NCI-H2029 (cell line): Measurements from ENCODE around the gene PKM.
A peak's percentile ranks its signal among the peaks of the same experiment; 100 is the strongest.

ENCODE experiments used
- DNase-seq: peaks from one replicate; lab custom pipeline; 2025; lab: John Stamatoyannopoulos, UW

Gene PKM

DNA sequence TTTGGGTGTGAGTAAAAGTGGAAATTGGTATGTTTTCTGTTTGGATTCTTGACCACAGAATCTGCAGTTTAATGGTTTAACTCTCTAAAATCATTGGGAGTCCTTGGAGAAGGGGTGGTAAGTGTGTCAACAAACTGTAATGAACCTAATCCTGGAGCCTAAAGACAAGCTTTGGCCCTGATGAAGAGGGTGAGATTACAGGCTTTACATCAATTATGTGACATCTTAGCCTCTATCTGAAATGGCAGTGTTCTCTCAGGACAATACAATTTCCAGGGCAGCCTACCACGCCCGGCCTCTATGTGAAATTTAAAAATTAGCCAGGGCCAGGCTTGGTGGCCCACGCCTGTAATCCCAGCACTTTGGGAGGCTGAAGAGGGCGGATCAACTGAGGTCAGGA lies 4.3 kb upstream of the PKM start:
- DNase-seq, result no peak

- DNase-seq, result no peak
These were observed 2.8 kb upstream of the PKM start for GRCh38 chr15:72233769-72234168.

DNA sequence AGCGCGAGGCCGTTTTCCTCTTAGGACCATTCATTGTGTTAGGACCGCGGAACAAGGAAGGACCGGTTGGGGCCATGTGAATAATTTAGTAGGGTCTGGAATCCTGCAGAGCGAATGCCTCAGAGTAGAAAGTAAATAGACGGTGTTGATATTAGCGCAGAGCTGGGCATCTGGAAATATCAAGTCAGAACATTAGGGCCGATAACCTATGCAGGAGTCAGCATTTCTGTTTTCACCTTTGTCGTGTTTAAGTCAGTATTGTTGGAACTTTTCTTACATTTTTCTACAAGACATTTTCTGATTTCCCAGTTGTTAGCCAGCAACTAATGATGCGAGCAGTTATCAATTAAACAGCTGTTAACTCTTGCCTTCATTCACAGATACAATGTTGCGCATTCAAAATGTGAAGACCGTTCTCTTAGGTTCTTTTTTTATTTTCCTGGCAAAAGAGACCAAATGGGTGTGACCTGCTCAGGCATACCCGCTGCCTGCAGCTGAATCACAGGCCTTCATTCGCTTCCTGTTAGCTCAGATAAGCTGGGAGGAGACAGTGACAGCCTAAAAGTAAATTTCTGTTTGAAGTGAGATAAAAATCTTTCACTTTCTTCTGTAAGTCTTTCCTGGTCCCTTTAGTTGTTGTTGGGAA lies 966 bp upstream of the PKM start:
- DNase-seq, result peak; percentile 30

DNA sequence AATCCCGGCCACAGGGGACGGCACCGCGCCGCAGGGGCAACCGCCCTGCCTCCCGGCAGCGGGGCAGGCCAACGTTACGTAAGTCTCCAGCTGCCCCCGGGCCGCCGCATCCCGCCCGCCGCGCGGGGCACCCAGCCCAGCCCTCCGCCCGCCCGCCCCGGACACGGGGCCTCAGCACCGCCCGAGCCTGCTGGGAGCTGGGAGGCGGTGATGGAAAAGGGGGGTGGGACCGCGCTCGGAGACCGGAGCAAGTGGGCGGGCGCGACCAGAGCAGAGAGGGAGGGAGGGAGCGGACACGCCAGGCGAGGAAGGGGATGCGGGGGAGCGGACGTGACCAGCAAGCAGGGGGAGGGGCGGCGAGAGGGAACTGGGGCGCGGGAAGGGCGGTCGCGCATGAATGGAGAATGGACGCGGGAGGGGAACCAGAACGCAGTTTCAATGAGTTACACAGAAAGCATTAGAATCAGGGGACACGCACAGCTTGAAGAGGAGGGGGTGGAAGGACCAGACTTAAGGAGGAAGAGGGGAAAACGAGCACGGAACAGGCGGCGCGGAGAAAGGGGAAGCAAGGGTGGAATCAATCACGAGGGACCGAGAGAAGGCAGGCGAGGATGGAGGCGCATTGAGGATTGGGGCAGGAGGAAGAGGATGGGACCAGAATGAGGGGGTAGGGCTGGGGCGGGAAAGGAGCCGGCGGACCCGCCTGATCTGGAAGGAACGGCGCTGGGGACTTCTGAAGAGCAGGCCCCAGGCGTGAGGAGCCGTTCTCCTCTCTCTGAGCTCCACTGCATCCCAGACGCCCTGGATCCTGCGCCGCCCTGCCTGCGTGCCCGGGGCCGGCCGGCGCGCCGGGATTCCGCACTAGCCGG lies 559 bp downstream of the PKM start:
- peak; percentile 36 for DNase-seq

GRCh38 chr15:72229947-72230196 lies 1.1 kb downstream of the PKM start:
- DNase-seq, result no peak

DNA sequence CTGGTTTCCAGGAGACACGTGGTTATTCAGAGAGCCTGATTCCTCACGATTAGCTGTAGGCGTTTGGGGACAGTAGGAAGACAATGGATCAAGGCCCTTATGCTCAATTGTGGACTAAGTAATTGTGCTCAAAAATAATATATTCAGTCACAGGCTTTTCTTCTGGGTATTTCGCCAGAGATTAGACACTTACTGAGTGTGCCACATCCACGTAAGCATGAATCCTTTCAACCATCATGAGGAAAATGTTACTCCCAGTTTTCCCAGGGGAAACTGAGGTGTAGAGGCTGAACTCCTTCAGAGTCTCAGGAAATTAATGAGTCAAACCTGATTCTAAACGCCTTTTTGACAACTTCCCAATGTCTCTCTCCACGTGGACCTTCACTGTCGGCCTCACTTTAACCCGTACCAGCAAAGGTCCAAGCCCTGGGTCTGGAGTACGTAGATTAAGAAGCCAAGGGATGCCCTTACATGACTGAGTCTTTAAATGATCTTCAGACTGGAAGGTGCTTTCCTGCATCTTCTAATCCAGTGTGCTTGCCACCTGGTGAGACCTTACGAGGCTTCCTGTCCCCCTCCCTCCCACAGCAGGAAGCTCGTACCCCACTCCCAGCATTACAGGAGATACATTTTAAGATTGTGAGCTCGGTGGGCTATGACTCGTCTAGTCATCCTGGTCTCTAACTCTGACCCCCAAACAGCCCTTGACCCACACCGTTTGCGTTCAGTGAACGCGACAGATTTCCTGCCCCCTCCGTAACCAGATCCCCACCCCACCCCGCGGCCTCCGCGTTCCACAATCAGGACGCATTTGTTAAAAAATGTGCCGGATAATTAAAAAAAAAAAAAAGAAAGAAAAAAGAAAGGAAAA lies 1.7 kb downstream of the PKM start:
- DNase-seq, result no peak

DNA sequence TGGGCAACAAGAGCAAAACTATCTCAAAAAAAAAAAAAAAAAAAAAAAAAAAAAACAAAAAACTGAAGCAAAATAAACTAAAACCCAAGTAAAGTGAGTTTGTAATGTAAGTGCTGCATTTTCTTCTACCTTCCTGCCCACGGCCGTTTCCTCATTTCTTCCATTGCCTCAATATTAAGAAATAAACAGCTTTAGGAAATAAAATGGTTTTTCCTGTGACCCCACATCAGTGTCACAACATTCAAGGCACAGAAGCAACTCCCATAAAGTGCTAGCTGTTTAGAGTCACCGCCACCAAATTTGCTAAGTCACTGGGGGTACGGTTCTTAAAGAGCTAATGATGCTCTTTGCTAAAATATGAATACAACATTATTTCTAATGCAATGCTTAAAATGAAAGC lies 3.3 kb downstream of the PKM start:
- no peak for DNase-seq

GRCh38 chr15:72227192-72227586 lies 3.8 kb downstream of the PKM start:
- no peak for DNase-seq

DNA sequence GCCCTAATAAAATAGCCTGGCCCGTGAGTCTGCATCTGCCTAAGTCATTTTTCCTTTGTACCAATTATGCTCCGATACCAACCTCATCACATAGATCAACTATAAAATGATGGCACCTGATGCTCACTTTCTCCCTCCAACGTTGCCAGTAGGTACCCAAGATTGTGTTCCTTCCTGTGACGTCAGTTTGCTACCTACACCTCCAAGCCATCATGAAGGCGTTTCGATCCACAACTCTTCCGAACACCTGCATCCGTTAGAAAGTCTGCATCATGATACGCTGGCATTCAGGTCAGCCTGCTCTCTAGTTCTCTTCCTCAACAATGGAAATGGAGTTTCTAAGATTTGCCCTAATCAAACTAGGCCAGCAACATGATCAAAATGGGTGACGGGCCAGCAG lies 7.7 kb downstream of the PKM start:
- no peak for DNase-seq

DNA sequence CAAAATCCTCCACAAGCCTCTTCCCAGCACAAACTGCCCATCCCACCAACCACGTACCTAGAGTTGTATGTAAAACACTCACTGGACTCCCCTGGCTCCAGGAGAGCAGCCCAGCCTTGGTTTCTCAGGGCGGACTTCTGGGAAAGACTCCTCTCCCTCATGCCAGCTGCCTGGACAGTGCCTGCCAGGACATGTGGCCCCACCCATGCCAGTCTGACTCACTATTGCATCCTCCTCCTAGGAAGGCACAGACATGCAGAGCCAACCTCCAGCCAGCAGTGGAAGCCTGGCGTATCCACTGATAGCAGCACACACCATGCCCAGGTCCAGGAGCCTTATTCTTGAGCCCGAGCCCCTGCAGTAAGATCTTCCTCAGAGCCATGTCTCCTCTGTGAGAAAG lies 8.6 kb downstream of the PKM start:
- no peak for DNase-seq

- DNase-seq, result no peak
These were observed 10.3 kb downstream of the PKM start for GRCh38 chr15:72220687-72221086.

- no peak for DNase-seq
These were observed 13.8 kb downstream of the PKM start for GRCh38 chr15:72217216-72217615.

DNA sequence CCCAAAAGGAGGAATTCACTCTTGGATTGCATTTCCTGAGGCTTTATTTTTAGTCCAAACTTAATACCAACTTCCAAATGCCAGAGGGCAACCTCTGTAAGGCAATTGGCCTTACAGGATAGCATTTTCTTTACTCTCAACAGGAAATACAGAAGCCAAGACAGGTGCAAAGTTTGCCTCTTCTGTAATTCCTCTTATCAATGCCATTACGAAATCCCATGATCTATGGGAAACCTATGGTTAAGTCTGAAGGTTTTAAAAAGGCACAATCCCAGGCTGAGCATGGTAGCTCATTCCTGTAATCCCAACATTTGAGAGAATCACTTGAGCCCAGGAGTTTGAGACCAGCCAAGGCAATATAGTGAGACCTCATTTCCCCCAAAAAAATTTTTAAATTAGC lies 14.9 kb downstream of the PKM start:
- DNase-seq, result no peak

- no peak for DNase-seq
These were observed 23.4 kb downstream of the PKM start for GRCh38 chr15:72207558-72208085.

GRCh38 chr15:72206677-72207000 lies 24.4 kb downstream of the PKM start:
- DNase-seq, result no peak

DNA sequence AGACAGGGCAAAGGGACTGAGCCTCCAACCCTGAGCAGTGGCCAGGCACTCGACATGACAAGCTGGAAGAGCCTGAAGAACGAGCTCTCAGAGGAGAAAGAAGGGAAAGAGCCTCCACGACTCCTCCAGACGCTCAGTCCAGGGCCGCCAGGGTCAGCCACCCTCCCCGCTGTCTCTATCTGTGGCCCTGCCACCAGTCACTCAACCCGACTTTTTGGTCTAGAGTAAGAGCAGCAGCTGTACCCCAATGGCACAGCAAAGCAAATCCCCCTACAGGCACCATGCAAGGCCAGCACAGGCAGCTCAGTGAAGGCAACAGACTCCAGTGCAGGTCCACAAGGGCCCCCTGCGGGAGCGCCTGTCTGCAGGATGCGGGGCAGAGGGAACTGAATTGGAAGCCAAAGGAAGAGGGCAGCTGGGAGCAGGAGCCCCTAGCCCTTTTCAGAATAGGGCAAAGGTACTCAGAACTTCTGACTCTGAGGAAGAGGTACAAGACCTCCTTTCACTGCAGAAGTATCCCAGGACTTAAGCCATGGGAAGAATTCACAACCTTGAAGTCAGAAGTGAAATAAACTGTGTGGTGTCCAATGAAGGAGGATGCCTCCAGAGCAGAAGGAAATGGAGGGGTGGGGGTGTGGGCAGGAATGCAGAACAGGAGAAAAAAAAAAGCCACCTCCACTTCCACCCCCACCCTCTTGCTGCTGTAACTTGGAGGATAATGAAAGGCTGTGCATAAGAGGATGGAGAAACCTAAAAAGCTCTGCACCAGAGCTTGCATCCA lies 24.9 kb downstream of the PKM start:
- DNase-seq, result no peak

DNA sequence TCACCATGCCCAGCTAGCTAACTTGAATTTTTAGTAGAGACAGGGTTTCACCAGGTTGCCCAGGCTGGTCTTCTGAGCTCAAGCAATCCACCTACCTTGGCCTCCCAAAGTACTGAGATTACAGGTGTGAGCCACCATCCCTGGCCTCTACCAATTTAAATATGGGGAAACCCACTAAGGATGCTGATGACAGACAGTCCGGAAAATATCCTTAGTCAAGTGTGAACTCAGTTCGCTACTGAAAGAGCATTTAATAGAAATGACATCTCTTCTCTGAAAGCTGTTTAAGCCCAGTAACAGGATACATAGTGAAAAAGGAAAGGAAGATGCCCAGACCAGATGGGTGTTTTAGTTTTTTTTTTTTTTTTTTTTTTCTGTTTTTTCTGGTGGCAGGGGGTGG lies 25.7 kb downstream of the PKM start:
- DNase-seq, result no peak

DNA sequence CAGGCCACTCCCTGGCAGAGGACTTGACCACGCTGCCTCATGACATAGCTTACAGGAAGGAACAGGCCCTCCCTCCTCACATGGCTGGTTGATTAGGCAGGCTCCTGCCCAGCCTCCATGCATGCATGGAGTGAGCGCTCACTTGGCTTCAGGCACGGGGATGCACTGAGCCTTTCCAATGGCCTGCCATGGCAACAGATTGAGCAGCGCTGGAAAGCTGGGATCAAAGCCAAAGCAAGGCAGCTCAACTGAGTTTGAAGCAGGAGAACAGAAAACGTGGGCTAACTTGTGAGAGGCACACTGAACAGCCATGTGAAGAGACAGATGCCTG lies 27.5 kb downstream of the PKM start:
- peak; percentile 72 for DNase-seq

- DNase-seq, result no peak
These were observed 28.0 kb downstream of the PKM start for GRCh38 chr15:72202801-72203506.

DNA sequence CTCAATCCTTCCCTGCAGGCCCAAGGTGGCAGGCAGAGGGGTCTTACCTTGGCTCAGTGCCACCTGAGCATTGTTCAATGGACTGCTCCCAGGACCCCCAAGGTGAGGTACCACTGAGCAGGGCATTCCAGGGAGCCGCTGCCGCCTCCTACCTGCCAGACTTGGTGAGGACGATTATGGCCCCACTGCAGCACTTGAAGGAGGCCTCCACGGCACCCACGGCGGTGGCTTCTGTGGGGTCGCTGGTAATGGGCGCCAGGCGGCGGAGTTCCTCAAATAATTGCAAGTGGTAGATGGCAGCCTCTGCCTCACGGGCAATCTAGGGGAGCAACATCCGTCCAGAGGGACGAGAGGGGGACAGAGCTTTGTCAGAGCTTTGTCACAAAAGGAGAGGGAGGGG lies 28.7 kb downstream of the PKM start:
- no peak for DNase-seq

- no peak for DNase-seq
These were observed 29.5 kb downstream of the PKM start for GRCh38 chr15:72201391-72201921.
